GM18861 (cell line): Measurements from ENCODE around the gene MS4A4A.
"Not testable (repeated sequence)": the region's sequence is repeated elsewhere in the genome, so short reads cannot be mapped to it uniquely, and the experiment has no call there.

Source experiments
- ATAC-seq: cut with Tn5 transposase; IDR thresholded peaks from one replicate; pipeline ENCODE4 v1.9.1; 2021; ENCODE audit not compliant: unreplicated experiment

Gene MS4A4A

GRCh38 chr11:60280412-60280811 lies at the start of gene MS4A4A:
MS4A4A (plus strand) TSS chr11:60280666; CDS start chr11:60280676, 10 bp downstream.
- ATAC-seq = no peak

DNA sequence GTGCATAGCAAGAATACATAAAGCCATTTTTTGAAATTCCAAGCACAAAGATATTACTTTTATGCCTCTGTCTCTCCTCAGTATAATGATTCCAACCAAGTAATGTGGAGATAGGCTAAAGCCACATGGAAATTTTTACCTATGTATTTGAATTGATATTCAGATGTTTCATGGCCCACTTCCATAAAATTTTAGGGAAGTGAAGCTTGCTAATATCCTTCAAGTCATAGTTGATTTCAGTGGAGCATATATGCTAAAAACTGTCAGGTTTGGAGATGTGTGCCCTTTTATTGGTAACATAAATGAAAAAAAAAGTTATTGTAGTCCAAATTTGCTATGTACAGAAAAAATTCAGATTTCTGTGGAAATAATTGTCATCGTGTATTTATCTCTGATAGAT lies 49.8 kb upstream of the MS4A4A start:
- ATAC-seq = no peak

DNA sequence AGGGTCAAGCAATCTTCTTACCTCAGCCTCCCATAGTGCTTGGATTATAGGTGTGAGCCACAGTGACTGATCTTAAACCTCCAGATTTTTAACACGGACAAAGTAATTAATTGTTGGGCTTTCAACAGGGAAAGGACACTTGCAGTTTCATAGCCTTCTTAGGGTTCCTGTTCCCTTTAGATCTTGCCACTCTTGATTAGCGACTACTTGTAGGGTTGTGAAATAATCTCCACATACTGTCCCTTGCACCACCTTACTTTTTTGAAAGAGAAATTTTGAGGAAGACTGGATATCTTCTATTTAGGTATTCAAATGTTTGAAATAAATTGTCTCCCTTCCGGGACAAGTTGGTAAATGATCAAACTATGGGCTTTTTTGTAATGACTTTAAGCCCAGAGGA lies 45.1 kb upstream of the MS4A4A start:
- ATAC-seq = no peak

GRCh38 chr11:60240662-60241061 lies 39.8 kb upstream of the MS4A4A start:
- ATAC-seq = no peak

- no peak for ATAC-seq
These were observed 38.7 kb upstream of the MS4A4A start for GRCh38 chr11:60241786-60242185.

DNA sequence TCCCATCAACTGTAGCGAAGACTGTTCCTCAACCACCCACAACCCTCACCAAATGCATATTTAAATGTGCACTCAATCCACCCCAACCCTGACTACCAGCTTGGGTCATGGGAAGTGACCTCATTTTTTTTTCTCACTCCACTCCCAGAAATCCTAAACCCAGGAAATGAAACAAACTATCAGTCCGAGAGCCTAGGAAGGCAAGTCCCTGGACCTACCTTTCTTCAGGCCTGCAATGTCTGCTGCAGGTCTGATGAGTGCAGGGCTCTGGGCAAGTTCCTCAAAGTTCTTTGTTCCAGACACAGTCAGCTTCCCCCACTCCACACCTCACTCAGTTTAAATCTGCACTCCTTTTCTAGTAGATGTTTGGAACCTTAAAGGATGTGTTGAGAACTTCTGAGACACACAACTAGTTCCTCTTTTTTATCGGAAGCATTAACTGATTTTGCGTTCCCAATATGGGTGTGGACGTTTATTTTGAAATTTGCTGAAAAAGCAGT lies 37.7 kb upstream of the MS4A4A start, which contains the start of gene MS4A4E:
TSS of gene MS4A4E (minus strand) at position 398 of the 500 bp plus-strand sequence. CDS start 13,082 bp downstream, outside the sequence.
- ATAC-seq = no peak

DNA sequence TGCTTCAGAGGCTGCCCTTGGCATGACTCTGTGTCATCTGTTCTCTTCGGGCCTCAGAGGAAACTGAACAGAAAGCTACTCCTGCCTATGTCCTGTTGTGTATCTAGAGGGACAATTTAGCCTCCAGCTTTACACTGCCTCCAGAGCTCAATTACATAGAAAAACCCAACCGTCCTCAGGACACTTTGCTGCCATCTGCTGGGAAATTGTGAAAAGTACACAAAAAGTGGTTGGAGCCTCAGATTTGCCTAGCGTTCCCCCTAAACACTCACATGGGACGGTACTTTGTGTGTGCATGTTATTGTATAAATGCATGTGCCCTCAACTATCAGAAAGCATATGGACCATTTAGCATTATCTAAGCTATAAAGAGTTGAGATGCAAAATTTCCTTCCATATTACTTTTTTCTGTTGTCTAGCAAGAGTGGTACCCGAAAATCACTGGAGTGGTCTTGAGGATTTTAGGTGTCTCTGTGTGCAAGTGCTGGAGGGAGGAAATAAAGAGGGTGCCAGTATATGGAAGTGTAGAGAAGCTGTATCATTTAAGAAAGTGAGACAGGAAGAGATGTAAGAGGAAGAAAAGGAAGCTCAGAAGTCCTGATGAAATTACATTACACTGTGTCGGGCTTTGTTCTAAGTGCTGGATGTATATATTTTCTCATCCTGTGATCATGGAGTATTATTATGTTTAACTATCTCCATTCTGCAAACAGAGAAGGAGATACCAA lies 28.8 kb upstream of the MS4A4A start:
- ATAC-seq = no peak

- ATAC-seq = no peak
These were observed 28.0 kb upstream of the MS4A4A start for GRCh38 chr11:60252213-60253108.

GRCh38 chr11:60257956-60258722 lies 22.3 kb upstream of the MS4A4A start:
- ATAC-seq = no peak

DNA sequence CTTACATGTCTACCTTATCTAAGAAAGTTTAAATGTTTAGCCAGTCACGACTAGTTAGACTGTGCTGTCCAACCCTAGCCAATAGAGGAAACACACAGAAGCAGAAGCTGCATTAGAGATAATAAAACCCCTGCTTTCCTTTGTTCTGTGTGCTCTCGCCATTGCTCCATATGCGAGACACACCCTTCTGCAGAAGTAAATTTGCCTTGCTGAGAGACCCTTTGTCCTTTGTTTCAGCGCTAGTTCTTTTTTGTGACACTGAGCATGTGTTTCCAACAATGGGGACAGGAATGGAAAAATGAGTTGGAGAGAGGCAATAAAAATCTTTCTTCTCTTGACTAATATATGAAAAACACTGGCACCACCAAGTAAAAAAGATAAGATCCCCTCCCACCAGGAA lies 19.5 kb upstream of the MS4A4A start:
- no peak for ATAC-seq

DNA sequence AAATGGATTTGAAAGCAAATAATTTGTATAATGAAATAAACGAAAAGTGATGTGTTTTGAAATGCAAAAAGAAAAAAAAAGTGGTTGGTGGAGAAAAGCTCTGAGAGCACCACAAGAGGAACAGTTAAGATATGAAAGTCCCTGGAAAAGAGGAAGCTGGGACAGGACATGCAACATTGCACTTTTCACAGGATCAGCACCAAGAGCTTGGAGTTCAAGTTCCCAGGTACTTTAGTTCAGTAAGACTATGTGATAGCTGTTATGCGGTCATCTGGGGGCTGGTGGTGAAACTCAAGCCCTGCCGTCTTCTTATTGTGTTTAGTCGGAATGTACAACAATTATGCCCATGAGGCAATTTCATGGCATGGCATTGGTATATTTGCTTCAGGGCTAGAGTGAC lies 17.1 kb upstream of the MS4A4A start:
- ATAC-seq = no peak

DNA sequence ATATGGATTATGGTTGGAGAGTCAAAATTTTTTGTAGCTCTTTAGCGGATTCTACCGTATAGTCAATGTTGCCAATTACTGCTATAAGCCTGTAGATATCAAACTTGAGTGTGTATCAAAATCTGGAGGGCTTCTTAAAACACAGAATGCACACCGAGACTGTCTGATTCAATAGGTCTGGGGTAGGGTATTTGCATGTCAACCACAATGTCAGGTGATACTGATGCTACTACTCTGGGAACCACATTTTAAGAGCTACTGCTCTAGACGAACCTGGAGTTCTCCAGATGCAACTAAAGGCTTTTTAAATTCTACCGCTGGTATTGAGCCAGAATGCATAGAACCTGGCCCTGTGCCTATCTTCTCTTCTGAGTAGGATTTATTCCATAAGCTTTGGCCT lies 15.8 kb upstream of the MS4A4A start:
- ATAC-seq = no peak

DNA sequence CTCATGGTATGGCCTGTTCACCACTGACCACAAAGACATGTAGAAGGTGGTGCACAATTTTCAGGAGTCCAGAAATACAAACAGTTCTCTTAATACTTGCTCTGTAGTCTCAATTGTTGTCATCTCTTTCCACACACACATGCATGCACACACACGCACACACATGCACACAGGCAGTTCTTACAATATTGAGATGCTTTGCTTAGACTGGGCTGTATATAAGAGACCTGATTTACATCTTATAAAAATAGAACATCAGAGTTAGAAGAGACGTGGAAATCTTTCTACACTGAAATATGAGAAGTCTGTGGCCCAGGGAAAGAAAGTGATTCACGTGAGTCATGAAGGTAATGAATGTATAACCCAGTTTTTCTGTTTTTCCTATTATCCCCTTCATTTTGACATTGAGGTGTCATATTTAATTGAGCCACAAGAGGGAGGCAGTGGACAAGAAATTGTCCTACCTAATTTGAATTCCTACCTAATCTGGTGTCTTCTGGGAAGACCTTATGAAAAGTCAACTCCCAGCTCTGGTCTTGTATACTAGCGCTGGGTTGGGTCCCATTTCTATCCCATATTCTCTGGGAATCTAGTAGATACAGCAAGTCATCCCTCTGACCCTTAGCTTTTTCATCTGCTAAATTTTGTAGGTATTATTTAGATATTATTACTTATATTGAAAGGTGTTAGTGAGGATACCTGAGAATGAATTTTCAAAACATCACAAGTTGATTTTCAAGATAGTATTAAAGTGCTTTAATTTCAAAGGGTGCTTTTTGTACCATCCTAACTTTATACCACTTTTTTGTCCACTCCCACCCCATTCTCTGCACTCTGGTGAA lies 14.9 kb upstream of the MS4A4A start:
- no peak for ATAC-seq

DNA sequence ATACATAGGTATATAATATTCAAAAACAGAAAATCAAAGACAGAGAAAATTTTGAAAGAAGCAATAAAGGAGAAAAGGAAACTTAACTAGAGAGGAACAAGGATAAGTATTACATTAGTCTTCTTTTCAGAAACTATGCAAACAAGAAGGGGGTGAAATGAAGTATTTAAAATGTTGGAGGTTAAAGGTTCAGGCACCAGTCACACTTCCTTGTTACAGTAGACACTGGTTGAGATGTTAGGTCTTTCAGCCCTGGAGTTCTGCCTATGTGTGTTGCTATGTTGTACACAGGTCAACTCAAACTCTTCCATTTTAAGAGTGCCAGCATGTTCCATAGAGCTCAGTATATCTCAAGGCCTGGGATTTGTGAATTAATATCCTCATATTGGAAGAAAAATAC lies 6.0 kb upstream of the MS4A4A start:
- ATAC-seq = no peak

- ATAC-seq = no peak
These were observed 1.0 kb downstream of the MS4A4A start for GRCh38 chr11:60281485-60281884.

- ATAC-seq = no peak
These were observed 1.8 kb downstream of the MS4A4A start for GRCh38 chr11:60282286-60282685.

- ATAC-seq = not testable (repeated sequence)
These were observed 5.1 kb downstream of the MS4A4A start for GRCh38 chr11:60285411-60286126.

GRCh38 chr11:60288531-60288930 lies 8.1 kb downstream of the MS4A4A start:
- no peak for ATAC-seq

- ATAC-seq = no peak
These were observed 11.7 kb downstream of the MS4A4A start for GRCh38 chr11:60292145-60292544.

GRCh38 chr11:60301178-60301577 lies 20.7 kb downstream of the MS4A4A start:
- ATAC-seq = no peak
